Esophagus squamous epithelium (tissue), 4 donors: ENCODE data around the gene PAGR1.

Experiments used
- POLR2A ChIP-seq, 4 donors: fragments of 450-650 bp; IDR thresholded peaks; one replicate each; pipeline ENCODE4 v1.6.1; 2017; ENCODE audit warnings: antibody characterized with exemption in 4 of 4, mild to moderate bottlenecking in 4 of 4, moderate library complexity in 3 of 4
- TF ChIP-seq, protein P1 (sequence below), 6 experiments: fragments of 450-650 bp in 4 of 6; fragments of 200-600 bp in 2 of 6; sonication (generic) in 2 of 6; IDR thresholded peaks; one replicate each; pipeline ENCODE4 v1.5.1; 2016 to 2019; ENCODE audit warnings: antibody characterized with exemption in 6 of 6, mild to moderate bottlenecking in 4 of 6, moderate library complexity in 4 of 6

DNA sequence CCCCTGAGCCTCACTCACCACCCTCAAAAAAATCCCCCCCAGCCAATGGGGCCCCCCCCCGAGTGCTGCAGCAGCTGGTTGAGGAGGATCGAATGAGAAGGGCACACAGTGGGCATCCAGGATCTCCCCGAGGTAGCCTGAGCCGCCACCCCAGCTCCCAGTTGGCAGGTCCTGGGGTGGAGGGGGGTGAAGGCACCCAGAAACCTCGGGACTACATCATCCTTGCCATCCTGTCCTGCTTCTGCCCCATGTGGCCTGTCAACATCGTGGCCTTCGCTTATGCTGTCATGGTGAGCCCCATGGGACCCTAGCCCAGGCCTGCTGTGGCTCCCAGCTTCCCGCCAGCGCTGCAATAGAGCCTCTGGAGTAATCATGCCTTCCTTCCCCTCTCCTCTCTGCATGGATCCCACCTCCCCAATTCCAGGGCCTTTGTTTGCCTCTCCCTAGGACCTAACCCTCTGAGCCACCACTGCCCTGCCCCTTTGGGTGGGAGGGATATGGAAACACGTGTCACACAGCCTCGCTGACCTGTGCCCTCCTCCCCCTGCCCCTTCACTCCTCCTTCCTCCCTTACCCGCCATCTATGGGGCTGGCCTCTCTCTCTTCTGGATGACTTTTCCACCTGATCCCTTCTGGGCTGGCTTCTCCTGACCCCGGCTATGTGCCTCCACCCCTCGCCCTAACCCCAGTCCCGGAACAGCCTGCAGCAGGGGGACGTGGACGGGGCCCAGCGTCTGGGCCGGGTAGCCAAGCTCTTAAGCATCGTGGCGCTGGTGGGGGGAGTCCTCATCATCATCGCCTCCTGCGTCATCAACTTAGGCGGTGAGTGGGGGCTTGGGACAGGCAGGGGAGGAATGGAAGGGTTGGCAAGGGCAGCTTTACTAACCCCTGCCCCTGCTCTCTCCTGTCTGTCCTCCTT lies 2.0 kb upstream of the PAGR1 start:
- TF ChIP-seq, protein P1, sequence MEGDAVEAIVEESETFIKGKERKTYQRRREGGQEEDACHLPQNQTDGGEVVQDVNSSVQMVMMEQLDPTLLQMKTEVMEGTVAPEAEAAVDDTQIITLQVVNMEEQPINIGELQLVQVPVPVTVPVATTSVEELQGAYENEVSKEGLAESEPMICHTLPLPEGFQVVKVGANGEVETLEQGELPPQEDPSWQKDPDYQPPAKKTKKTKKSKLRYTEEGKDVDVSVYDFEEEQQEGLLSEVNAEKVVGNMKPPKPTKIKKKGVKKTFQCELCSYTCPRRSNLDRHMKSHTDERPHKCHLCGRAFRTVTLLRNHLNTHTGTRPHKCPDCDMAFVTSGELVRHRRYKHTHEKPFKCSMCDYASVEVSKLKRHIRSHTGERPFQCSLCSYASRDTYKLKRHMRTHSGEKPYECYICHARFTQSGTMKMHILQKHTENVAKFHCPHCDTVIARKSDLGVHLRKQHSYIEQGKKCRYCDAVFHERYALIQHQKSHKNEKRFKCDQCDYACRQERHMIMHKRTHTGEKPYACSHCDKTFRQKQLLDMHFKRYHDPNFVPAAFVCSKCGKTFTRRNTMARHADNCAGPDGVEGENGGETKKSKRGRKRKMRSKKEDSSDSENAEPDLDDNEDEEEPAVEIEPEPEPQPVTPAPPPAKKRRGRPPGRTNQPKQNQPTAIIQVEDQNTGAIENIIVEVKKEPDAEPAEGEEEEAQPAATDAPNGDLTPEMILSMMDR (IDR thresholded peaks at IDR 0.05), result no peak
- TF ChIP-seq POLR2A (IDR thresholded peaks at IDR 0.05), result no peak
